NCI-H2196 treated with DMSO at 0.1 percent for 48 hours (cell line): ENCODE data around the gene NECTIN1.

Experiments
- DNase-seq: peaks from one replicate; lab custom pipeline; 2025; ENCODE audit not compliant: unreplicated experiment; lab: John Stamatoyannopoulos, UW

Gene NECTIN1

DNA sequence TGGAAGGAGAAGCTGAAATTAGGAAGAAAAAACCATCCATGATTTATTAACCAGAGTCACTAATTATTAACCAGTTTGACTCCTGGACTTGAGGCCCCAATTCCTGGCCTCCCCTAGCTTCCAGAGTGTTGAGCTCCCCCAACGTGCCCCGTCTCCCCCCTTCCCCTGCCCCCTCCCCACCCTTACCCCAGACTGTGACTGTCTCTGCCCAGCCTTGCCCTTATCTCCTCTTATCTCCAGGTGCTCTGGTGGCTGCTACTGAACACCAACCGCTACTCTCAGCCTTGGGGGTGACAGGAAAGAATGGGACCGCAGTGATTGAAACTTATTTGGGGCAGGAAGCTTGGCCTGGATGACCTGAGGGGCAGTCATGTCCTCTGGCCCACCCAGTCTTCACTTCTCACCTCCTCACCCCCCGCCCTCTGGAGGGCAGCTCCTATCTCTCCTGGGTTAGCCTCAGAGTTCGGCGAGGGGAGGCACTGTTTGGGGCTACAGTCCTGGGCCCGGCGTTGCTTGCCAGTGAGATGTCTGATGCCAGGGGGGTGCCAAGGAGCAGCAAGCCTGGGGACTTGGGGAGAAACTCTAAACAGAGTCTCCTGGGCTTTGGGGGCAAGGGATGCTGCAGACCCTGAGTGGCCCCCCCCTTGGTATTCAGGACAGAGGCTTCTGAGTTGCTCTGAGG, 15.5 kb downstream of the NECTIN1 start:
- DNase-seq = no peak

DNA sequence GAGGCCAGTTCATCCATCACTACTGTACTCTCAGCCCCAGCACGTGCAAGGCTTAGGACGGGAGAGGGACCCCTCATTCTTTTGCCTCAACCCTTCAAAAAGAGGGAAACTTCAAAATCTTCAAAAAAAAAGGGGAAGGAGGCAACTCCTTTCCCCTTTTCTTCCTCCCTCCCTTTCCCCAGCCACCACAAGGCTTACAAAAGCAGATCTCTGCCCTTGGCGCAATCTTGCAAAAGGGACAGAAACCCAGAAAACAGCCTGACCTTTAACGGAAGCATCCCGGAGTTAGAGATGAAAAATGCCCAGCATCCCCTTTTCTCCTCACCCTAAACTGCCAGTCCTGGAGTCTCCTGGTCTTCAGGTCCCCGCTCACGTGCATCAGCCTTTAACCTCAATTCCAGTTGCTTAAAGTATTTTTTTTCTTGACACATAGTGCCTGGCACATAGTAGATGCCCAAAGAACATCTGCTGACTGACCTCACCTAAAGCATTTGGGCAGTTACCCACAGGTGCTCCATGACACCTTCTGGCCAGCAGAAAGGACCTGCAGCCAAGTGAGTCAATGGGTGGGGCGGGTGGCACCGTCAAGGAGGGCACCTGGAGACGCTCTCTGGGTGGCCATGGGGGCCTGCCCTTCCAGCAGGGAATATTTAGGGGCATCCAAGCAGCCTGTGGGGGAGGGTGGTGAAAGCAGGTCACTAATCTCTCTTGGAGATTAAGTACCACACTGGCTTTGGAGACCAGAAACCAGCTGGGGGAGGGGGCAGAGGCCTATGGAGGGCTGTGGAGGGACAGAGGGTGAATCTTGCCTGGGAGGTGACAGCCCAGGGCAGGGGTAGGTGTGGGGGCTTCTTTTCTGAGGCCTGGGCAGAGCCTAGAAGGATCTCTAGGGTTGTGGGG, 16.3 kb downstream of the NECTIN1 start:
- DNase-seq = no peak

DNA sequence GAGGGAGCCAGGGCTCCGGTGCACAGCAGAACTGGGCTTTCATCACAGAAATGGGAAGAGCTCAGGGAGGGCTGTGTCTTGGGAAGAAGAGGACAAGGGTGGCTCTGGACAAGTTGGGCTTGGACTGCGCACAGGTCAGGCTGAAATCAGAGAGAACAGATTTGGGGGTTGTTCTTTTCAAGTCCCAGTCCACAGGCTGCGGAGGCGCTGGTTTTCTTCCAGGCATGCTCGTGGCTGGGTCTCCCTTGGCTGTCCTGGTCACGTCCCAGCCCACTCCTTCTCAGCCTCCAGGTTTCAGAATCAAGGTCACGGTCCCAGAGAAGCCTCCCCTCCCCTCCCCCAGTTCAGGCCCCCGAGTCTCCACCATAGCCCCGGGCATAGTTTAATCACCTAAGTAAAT, 17.0 kb downstream of the NECTIN1 start:
- DNase-seq = no peak

DNA sequence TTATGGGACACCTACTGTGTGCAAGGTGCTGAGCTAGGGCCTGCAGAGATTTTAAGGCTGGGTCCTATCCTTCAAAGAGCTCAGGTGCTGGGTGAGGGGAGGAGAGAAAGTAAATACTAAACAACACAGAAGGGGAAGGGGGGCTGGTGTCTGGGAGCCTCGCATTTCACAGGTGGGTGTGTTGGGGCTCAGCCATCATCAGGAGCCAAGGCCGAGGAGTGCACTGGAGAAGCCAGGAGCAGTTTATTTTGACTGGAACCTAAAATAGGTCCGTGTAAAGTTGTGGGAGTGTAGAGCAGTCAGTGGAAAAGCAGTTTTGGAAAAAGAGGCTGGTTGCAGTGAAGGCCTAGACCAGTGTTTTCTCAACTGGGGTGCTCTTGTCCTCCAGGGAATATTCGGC, 17.5 kb downstream of the NECTIN1 start:
- DNase-seq = no peak

DNA sequence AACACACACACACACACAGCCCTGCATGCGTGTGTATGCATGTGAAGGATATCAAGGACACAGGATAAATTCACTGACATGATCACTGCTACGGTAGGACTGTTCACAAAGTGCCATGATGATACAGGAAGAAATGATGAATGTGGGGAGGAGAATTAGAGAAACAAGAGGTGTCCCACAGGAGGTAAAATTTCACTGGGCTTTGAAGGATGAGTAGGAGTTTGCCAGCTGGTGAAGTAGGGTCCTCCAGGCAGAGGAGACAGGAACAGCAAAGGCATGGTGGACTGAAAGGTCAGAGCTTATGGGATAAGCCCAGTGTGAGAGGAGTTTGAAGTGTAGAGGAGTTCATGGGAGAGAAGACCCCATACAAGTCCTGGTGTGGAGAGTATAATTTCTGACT, 18.6 kb downstream of the NECTIN1 start:
- DNase-seq = no peak

DNA sequence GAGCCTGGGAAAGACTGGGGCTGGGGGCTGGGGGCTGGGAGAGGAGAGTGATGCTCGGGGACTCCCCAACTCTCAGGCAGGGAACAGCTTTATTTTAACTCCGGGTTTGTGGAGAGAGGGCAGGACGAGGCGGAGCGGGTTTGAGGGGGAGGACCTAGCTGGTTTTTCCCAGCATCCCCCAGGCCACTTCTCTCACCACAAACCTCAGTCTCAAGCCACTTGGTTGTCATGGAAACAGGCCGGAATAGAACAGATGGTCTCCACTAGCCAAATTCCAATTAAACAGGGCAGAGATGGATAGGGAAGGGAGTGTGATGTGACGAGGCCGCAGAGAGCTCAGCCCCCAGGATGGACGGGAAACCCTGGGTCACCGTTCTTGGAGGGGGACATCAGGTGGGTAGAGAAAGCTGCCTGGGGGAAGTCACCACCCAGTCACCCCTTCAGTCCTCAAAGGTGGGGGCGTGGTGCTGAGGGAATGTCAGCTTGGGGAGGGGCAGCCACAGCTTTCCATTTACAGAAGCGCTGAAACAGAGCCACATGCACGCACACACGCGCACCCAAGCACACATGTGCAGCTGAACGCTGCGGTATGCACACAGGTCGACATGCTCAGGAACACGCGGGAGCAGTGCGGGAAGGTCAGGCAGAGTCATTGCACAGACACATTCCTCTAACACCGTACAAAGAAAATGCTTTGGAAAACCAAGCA, 19.2 kb downstream of the NECTIN1 start:
- no peak for DNase-seq

DNA sequence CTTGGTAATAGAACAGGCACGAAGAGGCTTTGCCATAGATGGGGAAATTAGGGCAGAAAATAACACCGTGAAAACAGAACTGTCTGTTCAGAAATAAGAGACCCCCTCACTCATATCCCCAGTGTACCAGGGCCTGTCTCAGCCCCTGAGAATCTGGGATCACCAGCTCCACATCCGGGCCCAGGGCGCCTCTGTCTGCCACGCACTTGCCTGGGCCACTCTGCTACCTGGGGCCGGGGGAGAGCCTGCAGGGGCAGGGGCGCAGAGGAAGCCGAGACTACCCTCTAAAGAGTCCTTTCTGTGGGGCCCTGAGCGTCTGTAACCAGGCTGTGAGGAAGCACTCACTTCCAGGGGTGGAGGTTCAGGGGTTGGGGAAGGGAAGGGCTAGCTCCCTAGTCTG, 19.8 kb downstream of the NECTIN1 start:
- DNase-seq = no peak

DNA sequence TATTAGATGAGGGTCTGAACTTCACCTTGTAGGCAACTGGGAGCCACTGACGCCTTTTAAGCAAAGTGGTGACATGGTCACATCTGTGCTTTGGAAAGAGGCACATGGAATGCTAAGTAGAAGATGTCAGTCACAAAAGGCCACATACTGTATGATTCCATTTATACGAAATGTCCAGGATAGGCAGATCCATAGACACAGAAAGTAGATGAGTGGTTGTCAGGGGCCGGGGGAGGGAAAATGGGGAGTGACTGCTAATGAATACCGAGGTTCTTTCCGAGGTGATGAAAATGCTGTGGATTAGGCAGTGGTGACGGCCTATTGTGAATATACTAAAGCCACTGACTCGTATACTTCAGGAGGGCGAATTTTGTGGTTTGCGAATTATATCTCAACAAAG, 20.6 kb downstream of the NECTIN1 start:
- DNase-seq = no peak

DNA sequence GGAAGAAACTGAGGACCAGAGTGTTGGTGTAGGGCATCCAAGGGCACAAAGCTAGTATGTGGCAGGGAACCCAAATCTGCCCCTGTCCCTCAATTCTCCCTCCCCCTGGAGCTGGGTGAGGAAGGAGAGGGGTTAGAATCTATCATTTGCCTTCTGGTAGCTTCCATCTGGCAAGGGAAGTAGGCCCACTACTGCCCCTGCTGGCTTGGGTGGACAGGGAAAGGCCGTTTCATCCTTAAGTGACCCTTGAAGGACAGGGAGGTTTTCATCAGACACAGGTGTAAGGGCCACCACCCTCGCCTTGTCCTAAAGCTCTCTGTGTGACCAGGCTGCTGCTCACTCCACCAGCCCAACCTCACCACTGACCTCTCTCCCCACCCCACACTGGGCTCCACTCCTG, 22.1 kb downstream of the NECTIN1 start:
- DNase-seq = no peak

DNA sequence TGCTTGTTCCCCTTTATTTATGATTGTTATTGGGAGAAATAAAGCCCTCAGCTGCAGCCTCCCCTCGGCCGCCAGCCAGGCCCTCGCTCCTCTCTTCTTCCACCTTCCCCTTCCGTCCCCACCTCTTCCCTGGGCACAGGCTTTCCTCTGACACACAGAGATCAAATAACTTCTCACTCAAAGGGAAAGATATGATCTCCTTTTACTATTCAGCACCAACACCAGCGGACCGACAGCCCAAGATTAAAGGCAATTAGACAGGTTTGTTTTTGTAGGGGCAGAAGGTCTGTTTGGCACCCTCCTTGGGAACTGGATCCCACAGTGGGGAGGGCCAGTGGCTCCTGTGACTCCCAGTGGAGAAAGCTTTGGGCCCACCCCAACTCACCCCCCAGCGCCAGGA, 23.0 kb downstream of the NECTIN1 start:
- no peak for DNase-seq

DNA sequence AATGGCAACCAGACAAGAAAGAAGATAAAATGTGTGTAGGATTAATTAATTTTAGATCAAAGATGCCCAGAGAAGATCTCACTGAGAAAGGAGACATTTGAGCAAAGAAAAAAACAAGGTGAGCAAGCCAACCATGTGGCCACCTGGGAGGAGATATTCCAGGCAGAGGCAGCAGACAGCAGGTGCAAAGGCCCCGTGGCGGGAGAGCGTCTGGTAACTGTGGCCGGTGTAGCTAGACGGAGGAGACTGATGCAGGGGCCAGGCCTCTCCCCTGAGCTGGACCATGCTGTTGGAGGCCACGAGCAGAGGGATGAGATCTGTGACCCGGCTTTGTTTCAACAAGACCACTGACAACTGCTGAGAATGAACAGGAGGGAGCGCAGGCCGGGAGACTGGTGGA, 23.6 kb downstream of the NECTIN1 start:
- no peak for DNase-seq

DNA sequence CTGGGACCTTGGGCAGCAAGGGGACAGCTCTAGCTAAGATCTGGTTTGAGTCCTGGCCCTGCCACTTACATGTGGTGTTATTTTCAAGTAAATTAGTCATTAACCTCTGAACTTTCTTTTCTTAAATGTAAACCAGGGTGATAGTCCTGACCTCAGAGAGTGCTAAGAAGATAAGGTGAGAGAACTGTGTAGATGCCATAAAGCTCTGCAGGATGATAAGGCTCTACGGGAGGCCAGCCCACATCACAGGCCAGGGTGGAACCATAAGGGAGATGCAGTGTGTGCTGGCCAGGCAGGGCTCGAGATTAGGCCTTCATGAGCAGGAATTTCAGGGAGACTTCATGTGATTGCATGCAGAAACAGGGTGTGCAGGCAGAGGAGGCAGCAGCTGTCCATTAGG, 24.2 kb downstream of the NECTIN1 start:
- no peak for DNase-seq

DNA sequence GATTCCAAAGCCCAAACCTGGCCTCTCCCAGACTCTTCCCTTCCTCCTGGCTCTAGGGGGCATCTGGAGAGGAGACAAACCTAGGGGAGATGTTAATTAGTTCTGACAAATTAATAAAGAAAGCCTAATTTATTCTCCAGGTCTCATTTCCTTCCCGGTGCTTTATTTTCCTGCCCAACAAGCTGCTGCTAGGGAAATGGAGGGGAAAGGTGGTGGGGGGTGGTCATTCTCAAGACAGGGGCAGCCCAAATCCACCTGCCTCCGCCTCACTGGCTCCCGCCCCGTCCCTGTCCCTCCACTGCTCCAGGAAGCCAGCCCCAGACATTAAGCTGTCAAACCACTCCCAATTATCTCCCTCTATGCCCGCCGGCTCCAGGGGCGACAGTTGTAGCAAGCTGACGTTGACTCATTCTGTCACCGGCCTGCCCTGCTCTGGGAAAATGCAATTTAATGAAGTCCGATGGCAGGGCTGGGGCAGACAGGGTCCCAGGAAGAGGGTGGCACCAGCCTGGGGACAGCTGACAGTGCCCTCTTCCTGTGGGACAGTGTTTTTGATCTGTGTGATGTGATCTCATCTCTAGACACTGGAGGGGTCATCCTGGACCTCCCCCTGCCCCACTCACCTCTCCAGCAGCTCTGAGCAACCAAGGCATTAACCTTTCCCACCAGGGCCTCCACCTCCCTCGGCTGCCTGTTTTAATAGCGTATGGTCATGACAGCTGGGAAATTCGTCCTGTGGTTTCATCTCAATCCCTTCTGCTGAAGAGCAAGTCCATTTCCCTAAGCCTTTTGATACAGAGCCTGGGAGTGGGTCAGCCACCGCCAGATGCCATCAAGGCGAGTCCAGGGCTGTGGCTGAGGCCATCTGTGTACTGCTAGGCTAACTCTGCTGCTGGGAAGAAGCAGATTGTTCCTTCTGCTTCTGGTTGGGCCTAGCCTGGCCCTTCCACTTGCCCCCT, 27.1 kb downstream of the NECTIN1 start:
- no peak for DNase-seq

DNA sequence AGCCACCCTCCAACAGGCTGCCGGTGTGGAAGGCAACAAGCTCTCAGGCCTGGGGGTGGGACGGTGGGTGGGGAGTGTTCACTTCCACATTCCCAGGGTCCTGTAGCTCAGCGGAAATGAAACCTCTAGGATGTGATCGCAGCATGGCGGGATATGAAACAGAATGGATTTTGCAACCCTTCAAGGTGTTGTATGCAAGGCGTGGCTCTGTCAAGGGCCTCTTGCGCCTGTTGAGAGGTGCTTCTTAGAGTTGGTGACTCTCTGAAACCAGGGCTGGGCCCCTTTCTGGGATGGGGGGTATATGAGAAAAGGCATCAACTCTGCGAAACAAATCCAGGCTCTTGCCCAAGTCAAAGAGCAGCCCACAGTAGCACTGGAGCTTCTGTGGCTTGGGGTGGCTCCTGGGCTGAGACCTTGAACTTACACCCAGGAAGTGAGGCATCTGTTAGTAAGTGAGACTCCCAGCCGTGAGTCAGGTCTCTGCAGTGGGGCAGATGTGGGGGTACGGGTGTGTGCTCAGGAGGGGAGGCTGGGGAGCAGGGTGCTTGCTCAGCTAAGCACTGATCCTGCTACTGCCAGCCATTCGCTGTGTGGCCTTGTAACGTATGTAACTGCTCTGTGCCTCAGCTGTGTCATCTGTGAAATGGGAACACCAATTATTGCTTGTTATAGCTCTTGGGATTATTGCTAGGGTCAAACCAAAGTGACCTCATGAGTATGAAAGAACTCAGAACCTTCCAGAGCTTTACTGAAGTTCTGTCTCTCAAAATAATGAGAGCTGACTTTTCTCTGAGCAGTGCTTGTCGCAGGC, 28.3 kb downstream of the NECTIN1 start:
- no peak for DNase-seq

DNA sequence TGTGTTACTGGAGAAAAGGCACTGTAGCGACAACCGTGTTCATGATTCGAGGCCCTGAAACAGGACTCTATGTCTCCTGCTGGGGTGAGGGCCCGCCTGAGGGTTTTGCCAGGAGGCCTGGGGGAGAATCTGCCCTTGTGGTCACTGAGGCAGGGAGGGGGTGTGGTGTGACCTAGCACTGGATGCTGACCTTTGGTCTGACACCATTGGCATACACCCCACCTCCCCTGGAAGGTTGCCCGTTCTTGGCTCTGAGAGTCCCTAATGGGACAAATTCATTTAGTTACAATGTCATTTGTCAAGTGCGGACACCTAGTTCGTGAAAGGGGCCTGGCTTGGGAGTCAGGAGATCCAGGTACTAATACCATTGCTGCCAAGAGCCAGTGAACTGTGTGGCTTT, 29.0 kb downstream of the NECTIN1 start:
- DNase-seq = no peak

DNA sequence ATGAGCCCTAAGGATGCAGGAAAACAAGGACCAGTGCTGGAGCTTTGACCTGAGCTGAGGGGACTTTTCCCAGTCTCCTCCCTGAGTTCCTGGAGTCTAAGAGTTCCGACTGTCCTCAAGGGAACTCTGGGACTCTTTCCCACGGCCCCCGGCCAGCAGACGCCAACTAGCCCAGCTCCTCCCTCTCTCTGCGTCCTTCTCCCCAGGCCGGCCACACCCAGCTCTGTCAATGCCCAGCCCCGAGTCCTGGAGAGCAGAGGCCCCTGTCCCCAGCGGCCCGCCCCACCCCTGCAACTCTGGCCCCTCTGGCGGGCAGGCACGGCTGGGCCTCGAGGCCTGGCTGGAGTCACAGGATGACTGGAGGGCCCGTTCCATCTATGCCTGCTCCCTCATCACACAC, 29.8 kb downstream of the NECTIN1 start:
- no peak for DNase-seq

DNA sequence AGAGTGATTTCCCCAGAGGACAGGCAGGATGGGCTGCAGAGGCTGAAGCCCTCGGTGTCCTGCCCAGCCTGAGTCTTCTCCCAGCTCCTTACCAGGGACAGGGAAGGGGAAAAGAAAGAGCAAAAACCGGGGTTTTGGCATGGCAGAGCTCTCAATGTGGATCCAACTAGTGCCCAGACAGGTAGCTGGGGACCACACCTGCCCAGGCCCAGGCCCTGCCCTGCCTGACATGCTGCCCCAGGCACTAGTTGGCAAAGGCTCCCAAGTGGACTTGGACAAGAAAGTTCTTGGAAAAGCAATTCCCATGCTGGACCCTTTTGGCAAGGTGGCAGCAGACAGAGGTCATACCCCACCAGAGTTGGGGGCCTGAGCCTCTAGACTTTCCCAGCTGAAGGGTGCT, 31.1 kb downstream of the NECTIN1 start:
- no peak for DNase-seq

DNA sequence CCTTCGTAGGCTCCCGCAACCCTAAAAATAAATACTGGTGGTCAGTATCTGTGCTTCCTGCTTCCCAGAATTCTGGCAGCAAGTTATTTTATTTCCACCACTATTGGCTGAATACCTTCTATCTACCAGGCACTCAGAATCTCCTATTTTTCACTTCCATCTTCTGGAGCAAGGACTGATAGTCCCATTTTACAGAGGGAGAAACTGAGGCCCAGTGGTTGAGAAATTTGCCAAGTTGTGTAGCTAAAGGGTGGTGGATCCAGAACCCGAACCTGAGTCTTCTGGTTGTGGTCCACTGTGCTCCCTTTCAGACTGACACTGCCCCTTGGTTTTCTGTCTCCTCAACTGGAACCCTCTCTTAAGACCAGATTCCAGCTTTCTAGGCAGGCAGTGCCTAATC, 31.6 kb downstream of the NECTIN1 start:
- no peak for DNase-seq

DNA sequence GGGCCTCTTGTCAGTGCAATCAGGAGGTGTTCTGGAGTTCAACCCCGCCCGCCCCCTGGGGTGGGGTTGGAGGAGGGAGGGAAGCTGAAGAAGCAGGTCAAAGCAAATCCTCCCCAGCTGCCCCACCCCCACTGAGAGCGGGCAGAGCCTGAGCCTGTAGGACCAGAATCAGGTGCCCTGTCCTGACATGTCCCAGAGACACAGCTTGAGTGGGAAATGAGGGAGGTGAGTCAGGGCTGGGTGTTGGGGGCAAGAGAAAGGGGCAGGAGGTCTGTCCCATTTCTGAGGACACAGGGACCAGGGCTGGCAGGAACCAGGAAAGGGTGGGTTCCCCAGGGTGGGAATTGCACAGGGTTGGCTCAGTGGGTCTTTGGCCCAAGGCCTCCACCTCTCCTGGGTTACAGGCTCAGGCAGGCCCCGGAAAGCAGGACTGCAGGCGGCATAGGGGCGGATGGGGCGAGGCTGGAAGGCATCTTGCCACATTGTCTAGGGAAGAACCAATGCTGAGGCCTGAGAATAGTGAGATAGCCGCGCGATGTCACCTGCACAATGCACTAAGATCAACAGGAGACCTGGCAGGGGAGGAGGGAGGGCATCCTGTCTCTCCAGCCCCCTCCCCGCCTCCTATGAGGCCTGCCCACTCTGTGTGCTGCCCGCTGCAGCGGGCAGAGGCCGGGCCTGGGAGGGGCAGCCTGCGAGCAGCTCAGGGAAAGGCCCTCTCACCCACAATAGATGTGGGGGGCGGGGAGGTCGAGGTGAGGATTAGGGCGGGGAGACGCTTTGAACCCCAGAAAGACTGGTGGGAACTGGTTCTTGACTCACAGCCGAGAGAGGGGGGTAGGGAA, 32.4 kb downstream of the NECTIN1 start:
- peak; percentile 20 for DNase-seq
